KOPT-K1 (cell line): ENCODE measurements around the gene MYT1.
"Not testable (repeated sequence)": the region's sequence is repeated elsewhere in the genome, so short reads cannot be mapped to it uniquely, and the experiment has no call there.

Source experiments
- H3K27ac ChIP-seq: fragments of 200-600 bp; sonication (generic); 2 replicates; pipeline ENCODE4 v1.5.1; 2016; ENCODE audit warnings: antibody characterized with exemption, mild to moderate bottlenecking, low read depth, low read length; ENCODE audit not compliant: poor library complexity, severe bottlenecking
- H3K36me3 ChIP-seq: fragments of 200-600 bp; sonication (generic); 2 replicates; pipeline ENCODE4 v1.5.1; 2017; ENCODE audit warnings: antibody characterized with exemption, mild to moderate bottlenecking, low read length, moderate library complexity; ENCODE audit not compliant: insufficient read depth
- H3K9me3 ChIP-seq: fragments of 200-600 bp; sonication (generic); 2 replicates; pipeline ENCODE4 v1.5.1; 2017; ENCODE audit warnings: antibody characterized with exemption, low read length, mild to moderate bottlenecking; ENCODE audit not compliant: insufficient read depth, poor library complexity, severe bottlenecking

MYT1 gene

DNA sequence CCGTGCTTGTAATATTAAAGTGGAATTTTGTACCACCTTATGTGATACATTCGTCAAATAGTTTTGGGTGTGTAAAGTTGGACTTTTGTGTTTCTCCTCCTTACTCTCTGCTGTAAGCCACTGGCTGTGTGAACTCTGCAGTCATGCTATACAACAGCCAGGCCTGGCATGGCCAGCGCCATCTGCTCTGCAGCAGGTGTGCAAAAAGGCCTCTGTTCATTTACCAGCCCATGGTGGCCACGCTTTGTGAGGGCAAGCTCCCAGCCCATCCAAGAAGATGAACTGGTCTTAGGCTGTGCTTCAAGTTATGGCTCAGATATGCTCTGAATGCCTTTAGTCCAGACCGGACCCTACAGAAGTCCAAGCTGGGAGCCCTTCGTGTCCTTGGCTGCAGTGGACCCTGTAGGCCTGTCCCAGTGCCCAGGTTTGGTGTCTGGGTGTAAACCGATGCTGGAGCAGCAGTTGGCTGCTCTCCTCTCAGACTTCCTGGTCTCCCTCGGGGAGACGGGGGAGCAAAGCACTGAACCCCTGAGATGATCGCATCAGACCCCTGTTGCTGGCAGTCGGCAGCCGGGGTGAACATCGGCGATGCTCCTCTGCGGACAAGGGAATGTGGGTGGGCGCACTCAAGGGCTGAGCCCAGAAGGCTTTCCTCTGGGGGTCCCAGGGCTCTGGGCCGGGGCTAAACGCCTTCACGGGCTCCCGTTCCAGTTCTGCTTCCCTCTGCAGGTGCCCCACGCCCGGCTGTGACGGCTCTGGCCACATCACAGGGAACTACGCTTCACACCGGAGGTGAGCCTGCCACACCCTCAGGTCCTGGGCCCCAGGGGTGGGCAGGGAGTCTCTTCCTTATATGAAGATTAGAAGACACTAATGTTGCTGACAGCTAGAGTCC is 62.7 kb downstream of the MYT1 start:
- Histone ChIP-seq H3K36me3 (no peaks in the 10 kb centered on the region), H3K27ac (peak overlapping the region; percentile 67), H3K9me3 (no peaks in the 10 kb centered on the region)

DNA sequence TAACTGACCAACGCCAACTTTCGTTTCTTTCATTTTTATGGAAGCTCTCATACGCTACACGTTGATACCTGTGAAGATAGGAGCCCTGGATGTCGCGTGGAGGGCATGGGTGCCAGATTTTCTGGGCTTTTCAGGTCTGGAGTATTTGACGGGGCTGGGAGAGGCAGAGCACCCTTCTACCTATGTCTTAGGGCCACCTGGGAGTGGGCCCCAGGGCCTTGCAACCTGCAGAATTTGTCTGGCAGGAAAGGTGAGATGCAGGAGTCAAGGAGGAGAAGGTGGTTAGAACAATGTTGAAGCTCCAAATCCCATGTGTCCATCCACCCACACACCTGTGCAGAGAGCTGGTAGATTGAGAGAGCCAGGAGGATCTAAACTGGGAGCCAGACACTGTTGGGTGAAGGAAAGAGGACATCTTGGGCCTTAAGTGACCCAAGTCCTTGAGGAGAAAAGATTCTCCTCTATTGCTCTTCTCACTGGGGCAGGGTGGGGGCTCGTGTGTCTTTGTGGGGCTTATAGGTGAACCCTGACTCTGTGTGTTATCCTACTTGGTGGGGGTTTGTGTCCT is 63.9 kb downstream of the MYT1 start:
- H3K27ac ChIP-seq: no peak overlapping the region
- no peaks in the 10 kb centered on the region for H3K36me3 ChIP-seq

DNA sequence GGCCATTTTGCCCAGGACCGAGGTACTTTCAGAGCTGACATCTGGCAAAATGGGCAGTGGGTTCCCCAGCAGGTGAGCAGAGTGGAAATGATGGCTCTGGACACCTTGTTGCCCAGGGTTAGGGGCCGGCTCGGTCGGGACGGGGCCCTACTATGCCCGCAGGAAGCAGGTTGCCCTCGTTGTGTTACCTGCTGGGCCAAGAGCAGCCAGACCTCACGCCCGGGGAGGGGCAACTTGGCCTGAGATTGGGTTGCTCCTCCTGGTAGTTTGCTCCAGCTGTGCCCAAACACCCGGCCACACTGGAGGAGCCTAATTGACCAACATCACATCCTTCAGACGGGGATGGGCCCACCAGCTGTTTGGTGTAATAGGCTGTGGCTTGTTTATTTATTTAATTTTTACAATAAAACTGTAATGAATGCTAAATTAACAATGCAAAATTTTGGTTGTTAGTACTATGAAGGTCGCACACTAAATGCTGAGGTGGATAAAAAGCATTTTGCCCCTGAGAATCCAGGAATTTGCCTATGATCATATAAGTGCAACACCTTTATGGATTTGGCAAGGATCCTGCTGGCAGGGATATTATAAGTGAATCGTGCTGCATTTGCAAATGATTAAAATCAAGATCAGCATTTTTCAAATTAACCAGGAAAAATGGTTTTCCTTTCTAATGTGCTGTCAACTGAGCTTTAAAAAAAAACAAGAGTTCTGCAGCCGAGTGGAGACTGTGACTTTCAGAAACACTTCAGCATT is 64.7 kb downstream of the MYT1 start:
- Histone ChIP-seq H3K36me3 (no peaks in the 10 kb centered on the region), H3K9me3 (no peaks in the 10 kb centered on the region), H3K27ac (no peak overlapping the region)

More for the DNA sequence above, 63.9 kb downstream of the MYT1 start:
- no peaks in the 10 kb centered on the region for H3K9me3 ChIP-seq

DNA sequence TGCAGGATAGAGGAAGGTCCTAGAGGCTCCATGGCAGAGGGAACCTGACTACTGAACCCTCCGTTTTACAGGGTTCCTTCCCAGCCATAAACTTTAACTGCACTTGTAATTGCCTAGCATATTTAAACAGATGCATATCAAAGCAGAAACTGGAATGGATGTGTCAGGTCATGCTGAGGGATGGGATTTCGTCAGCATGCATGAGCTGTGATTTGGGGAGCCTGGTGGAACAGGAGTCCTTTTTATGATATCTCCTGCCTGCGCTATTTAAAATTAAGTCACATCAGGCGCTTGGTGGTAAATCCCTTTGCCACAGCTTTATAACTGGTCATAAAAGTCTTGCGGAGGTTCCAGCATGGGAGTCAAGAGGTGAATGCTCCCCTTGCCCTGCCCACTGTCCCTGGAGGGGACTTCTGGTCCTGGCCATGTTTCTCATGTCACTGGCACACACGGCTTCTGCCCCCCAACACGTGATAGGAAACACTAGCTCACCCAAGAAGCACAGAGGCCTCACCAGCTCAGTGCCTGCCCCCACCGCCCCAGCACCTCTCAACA is 65.3 kb downstream of the MYT1 start:
- Histone ChIP-seq H3K9me3 (no peaks in the 10 kb centered on the region), H3K27ac (no peak overlapping the region), H3K36me3 (no peaks in the 10 kb centered on the region)

DNA sequence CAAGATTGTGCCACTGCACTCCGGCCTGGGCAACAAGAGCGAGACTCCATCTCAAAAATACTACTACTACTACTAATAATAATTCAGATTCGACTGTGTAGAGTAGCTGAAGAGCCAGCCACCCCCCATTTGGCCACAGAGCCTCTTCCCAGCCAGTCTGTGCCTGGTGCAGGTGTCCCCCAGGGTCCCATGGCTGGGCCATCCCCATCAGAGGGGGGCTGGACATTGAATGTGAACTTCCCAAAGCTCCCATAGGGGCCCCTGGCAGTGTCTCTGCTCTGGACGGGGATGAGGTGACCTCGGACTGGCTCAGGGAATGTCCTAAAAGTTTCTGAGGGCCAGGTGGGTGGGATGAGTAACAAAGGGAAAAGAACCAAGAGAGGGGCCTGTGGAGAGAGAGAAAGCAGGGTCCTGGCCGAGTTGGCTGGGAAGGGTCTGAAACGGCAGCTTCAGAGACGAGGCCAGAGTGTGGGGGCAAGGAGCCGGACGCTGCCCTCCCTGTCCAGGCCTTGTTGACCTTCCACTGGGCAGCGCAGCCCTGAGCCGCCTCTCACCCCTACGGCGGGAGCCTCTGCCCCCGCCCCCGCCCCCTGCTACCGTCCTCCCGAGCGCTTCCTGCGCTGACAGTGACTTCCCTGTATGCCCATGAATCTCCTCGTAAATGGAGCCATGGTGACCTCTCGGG is 66.4 kb downstream of the MYT1 start:
- H3K27ac ChIP-seq: no peak overlapping the region
- no peaks in the 10 kb centered on the region for H3K9me3 ChIP-seq
- H3K36me3 ChIP-seq: no peaks in the 10 kb centered on the region

DNA sequence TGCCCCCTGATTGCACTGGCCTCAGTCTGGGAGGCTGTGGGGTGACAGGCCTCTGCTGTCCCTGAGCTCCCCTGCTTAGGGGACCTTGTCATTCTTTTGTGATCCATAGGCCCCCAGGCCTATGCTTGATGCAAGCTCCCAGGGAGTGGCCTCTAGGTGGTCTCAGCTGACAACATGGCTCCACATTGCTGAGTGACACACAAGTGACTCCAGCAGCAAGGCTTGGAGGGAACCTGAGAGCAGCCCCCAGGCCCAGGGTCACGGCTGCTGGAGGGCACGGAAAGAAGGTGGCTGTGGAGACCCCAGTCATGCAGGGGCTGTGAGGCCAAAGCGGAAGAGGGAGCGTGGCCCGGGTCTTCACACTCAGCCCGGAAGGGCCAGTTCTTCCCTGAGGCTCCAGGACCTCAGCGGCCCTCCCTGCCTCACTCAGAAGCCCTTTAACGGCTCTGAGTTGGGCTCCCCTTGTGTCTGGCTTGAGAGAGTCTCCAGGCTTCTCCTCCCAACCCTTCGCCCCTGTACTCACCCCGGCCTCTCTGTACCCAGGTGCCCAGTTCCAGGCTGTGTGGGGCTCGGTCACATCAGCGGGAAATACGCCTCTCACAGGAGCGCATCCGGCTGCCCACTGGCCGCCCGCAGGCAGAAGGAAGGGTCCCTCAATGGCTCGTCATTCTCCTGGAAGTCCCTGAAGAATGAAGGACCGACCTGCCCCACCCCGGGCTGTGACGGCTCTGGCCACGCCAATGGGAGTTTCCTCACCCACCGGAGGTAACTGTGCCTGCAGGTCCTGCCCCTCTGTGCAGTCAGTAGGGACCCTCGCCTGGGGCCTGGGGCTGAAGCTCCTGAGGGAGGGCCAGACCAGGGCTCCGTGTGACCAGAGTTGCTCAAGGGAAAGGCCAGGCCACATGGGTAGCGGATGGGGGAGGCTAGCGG is 67.6 kb downstream of the MYT1 start:
- Histone ChIP-seq H3K9me3 (no peaks in the 10 kb centered on the region), H3K36me3 (no peaks in the 10 kb centered on the region), H3K27ac (peak overlapping the region; percentile 2)

DNA sequence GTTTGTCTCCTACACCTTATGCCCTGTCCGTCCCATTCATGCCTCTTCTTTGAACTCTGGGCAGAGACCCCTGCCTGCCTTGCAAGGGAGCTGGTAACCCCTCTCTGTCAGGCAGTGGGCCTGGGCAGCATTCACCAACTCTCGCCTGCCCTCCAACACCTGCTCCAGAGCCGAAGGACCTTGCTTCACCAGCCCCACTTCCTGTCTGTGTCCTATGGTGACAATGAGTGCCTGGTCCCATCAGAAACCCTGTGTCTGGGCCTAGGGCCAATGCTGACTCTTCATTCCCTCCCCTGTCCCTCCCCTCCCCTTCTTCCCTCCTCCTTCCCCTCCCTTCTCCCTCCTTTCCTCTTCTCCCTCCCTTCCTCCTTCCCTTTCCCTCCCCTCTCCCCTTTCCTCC is 68.5 kb downstream of the MYT1 start:
- Histone ChIP-seq H3K9me3 (no peaks in the 10 kb centered on the region), H3K36me3 (no peaks in the 10 kb centered on the region), H3K27ac (peak overlapping the region; percentile 2)

DNA sequence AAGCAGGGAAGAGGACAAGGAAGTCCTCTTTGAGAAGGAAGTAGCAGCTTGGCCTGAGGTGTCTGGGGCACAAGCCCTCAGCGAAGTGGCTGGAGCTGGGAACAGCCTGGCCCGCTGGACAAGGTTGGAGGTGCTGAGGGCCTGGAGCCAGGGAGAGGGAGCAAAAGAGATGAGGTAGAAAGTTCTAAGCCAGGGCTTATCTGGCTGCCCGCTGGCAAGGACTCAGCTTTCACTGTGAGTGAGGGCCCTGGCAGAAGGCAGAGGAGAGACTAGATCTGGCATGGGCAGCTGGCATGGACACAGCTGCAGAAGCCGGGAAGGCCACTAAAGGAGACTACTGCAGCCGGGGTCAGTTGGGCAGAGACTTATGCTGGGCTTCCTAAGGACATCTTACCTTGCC is 69.5 kb downstream of the MYT1 start:
- Histone ChIP-seq H3K36me3 (no peaks in the 10 kb centered on the region), H3K9me3 (no peaks in the 10 kb centered on the region), H3K27ac (no peak overlapping the region)

DNA sequence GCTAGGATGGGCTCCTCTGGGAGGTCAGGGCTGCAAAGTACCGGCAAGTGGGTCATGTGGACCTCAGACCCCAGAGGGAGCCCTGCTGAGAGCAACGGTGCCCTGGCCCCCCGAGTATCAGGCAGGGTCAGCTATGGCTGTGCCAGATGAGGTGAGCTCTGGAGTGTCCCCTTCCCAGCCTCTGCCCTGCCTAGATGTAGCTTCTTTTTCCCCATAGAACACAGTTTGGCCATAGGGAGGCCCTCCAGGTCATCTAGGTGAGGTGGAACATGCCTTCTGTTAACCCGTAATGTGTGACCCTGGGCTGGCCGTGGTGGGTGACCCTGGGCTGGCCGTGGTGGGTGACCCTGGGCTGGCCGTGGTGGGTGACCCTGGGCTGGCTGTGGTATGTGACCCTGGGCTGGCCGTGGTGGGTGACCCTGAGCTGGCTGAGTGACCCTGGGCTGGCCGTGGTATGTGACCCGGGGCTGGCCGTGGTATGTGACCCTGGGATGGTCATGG is 70.1 kb downstream of the MYT1 start:
- H3K9me3 ChIP-seq: no peaks in the 10 kb centered on the region
- no peak overlapping the region for H3K27ac ChIP-seq
- H3K36me3 ChIP-seq: no peaks in the 10 kb centered on the region

DNA sequence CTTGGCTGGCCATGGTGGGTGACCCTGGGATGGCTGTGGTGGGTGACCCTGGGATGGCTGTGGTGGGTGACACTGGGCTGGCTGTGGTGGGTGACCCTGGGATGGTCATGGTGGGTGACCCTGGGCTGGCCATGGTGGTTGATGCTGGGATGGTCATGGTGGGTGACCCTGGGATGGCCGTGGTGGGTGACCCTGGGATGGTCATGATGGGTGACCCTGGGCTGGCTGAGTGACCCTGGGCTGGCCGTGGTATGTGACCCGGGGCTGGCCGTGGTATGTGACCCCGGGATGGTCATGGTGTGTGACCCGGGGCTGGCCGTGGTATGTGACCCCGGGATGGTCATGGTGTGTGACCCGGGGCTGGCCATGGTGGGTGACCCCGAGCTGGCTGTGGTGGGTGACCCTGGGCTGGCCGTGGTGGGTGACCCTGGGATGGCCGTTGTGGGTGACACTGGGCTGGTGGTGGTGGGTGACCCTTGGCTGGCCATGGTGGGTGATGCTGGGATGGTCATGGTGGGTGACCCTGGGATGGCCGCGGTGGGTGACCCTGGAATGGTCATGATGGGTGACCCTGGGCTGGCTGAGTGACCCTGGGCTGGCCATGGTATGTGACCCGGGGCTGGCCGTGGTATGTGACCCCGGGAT is 70.8 kb downstream of the MYT1 start:
- H3K27ac ChIP-seq, H3K36me3 ChIP-seq: not testable (repeated sequence)

DNA sequence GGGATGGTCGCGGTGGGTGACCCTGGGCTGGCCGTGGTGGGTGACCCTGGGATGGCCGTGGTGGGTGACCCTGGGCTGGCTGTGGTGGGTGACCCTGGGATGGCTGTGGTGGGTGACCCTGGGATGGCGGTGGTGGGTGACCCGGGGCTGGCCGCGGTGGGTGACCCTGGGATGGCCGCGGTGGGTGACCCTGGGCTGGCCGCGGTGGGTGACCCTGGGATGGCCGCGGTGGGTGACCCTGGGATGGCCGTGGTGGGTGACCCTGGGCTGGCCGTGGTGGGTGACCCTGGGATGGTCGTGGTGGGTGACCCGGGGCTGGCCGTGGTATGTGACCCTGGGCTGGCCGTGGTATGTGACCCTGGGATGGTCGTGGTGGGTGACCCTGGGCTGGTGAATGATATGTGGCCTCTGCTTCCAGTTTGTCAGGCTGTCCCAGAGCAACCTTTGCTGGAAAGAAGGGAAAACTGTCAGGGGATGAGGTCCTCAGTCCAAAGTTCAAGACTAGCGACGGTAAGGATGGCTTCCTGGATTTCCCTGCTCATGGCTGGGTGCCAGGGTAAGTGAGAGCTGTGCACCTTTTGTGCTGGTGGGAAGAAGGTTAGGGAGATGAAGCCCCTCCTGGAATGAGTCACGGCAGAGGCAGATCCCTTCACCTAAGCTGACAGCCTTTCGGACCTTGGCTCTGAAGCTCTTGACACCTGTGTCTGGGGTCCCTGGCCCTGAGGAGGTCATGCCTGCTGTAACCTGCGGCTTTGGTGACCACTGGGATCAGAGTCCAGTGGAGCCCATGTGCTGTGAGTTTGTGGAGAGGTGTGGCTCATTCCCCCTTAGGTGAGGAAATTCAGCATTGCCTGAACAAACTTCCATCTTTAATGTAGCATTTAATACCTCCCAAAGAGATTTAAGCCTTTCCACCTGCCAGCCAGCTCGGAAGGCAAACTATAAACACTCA is 72.2 kb downstream of the MYT1 start:
- H3K9me3 ChIP-seq: no peaks in the 10 kb centered on the region
- no peaks in the 10 kb centered on the region for H3K36me3 ChIP-seq
- H3K27ac ChIP-seq: no peak overlapping the region

More for the DNA sequence above, 70.8 kb downstream of the MYT1 start:
- H3K9me3 ChIP-seq: not testable (repeated sequence)

DNA sequence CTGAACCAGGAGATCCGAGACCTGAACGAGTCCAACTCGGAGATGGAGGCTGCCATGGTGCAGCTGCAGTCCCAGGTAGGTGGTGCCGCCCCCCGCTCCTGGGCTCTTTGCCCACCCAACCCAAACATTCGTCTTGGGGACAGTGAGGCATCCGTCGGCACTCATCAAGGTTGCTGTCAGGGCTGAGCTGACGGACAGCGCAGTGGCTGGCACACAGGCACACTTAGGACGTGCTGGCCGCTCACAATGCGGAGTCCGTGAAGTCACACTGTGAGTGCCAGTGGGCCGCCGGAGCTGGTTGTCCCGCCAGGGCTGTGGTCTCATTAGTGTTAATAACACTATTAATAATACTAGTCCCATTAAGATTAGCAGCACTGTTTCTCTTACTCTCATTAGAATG is 73.1 kb downstream of the MYT1 start:
- Histone ChIP-seq H3K9me3 (no peaks in the 10 kb centered on the region), H3K36me3 (no peaks in the 10 kb centered on the region), H3K27ac (no peak overlapping the region)
